Skeletal muscle tissue (tissue), 4 donors: ENCODE results near the gene AMOT. TPM values are rescaled to one million over a fixed set of nuclear protein-coding genes. Genes with fewer than 3 reads are reported as not detected.
A peak's percentile ranks its signal among the peaks of the same experiment; 100 is the strongest.

Source experiments
- H3K27ac ChIP-seq: one replicate; pipeline ENCODE4 v1.7.0; 2013; ENCODE audit warnings: mild to moderate bottlenecking, low read depth, low read length, inconsistent platforms
- H3K27me3 ChIP-seq, 3 donors: one replicate each; pipeline ENCODE4 v1.7.0; 2013; ENCODE audit warnings: low read length in 3 of 3; ENCODE audit not compliant: control insufficient read depth in 3 of 3, insufficient read depth in 3 of 3
- H3K36me3 ChIP-seq, 3 donors: one replicate each; pipeline ENCODE4 v1.7.0; 2013; ENCODE audit warnings: low read length in 3 of 3; ENCODE audit not compliant: control insufficient read depth in 3 of 3, insufficient read depth in 3 of 3
- H3K4me1 ChIP-seq, 3 donors: one replicate each; pipeline ENCODE4 v1.7.0; 2013; ENCODE audit warnings: low read length in 3 of 3, mild to moderate bottlenecking in 3 of 3; ENCODE audit not compliant: control insufficient read depth in 3 of 3, insufficient read depth in 3 of 3
- H3K4me3 ChIP-seq, 3 donors: one replicate each; pipeline ENCODE4 v1.7.0; 2013; ENCODE audit warnings: low read length in 3 of 3
- H3K9ac ChIP-seq, 3 donors: one replicate each; pipeline ENCODE4 v1.7.0; 2013; ENCODE audit warnings: low read length in 3 of 3, mild to moderate bottlenecking in 3 of 3, moderate library complexity in 2 of 3, low read depth in 1 of 3
- H3K9me3 ChIP-seq, 3 donors: one replicate each; pipeline ENCODE4 v1.7.0; 2013; ENCODE audit warnings: low read length in 3 of 3; ENCODE audit not compliant: control insufficient read depth in 3 of 3
- total RNA-seq: library from RNA; depleted of rRNA; stranded (reverse); fragments of >200 nt; gene quantifications from one replicate; pipeline ENCODE4 v1.2.3, GENCODE V29; 2014
- donor health status: Osteomylitis.

Gene AMOT
- total RNA-seq, 1 donor from 2014 or later = 30.8 TPM

DNA sequence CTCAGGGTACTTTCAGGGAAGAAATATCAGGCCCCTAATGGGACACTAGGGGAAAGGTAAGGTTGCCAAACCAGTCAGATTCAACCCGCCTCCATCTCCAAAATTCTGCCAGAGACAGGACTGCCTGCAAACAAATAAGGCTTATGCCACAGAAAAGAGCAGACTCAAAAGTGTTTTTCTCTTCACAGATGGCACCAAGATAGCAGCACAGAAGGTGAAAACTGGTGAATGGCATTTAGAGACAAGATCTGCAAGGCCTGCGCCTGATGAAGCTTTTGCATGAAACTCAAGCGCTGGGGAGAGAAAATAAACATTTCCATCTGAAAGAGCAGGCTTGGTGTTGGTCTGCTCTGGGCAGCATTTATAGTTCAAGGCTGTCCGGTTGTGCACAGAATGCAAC lies 27.9 kb downstream of the AMOT start:
- Histone ChIP-seq H3K4me3 (no peak overlapping the region), H3K36me3 (peaks cover 6 to 24% (median 11%) of the 10 kb centered on the region in 3 donors), H3K27ac (peak overlapping the region; percentile 2), H3K9me3 (no peaks in the 10 kb centered on the region), H3K27me3 (no peaks in the 10 kb centered on the region), H3K4me1 (peaks cover 18 to 21% (median 21%) of the 10 kb centered on the region in 3 donors), H3K9ac (peak overlapping the region in 1 of 3 donors; percentile 2)

DNA sequence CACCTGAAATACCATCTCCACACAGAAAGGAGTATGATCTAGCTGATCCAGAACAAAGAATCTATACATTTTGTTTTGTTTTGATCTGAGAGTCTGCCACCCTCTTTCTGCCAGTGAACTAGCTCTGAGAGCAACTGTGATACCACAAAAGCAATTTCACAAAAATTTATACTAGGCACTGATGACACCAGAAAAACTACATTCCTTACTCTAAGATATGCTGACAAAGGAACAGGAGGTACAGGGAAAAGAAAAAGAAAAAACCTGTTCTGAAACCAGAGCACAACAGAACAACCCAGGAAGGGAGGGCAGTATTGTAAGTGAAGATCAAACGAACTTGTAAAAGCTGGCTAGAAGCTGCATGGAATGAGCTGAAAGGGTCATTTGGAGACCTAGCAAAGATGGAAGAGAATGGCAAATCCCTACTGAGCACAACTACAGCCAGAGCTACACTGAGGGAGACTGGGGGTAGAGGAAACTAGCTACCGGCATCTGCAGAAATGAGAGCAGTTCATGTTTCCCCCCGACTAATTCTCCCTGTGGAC lies 31.9 kb downstream of the AMOT start:
- Histone ChIP-seq H3K27ac (no peak overlapping the region), H3K4me3 (no peak overlapping the region), H3K4me1 (peaks cover 12 to 19% (median 14%) of the 10 kb centered on the region in 3 donors), H3K27me3 (no peaks in the 10 kb centered on the region), H3K9me3 (no peaks in the 10 kb centered on the region), H3K36me3 (peaks cover 5 to 23% (median 6%) of the 10 kb centered on the region in 3 donors), H3K9ac (no peak overlapping the region)

- H3K4me3 ChIP-seq = no peak overlapping the region
- H3K36me3 ChIP-seq = peaks cover 5 to 20% (median 6%) of the 10 kb centered on the region in 3 donors
- no peaks in the 10 kb centered on the region for H3K27me3 ChIP-seq
- H3K9me3 ChIP-seq = no peaks in the 10 kb centered on the region
- no peak overlapping the region for H3K27ac ChIP-seq
- no peak overlapping the region for H3K9ac ChIP-seq
- peaks cover 12 to 19% (median 18%) of the 10 kb centered on the region in 3 donors for H3K4me1 ChIP-seq
Measured at GRCh38 chrX:112808007-112808406, 32.6 kb downstream of the AMOT start.

GRCh38 chrX:112803060-112803459 lies 37.6 kb downstream of the AMOT start:
- Histone ChIP-seq H3K9me3 (no peaks in the 10 kb centered on the region), H3K4me3 (no peak overlapping the region), H3K27ac (peak overlapping the region; percentile 60), H3K27me3 (no peaks in the 10 kb centered on the region), H3K36me3 (peaks cover 0 to 9% (median 0%) of the 10 kb centered on the region in 3 donors), H3K4me1 (peaks cover 5 to 10% (median 8%) of the 10 kb centered on the region in 3 donors), H3K9ac (no peak overlapping the region)

GRCh38 chrX:112802541-112802940 lies 38.1 kb downstream of the AMOT start:
- Histone ChIP-seq H3K9me3 (no peaks in the 10 kb centered on the region), H3K27me3 (no peaks in the 10 kb centered on the region), H3K9ac (no peak overlapping the region), H3K36me3 (peaks cover 0 to 9% (median 0%) of the 10 kb centered on the region in 3 donors), H3K27ac (peak overlapping the region; percentile 60), H3K4me1 (peaks cover 5 to 12% (median 8%) of the 10 kb centered on the region in 3 donors), H3K4me3 (no peak overlapping the region)

DNA sequence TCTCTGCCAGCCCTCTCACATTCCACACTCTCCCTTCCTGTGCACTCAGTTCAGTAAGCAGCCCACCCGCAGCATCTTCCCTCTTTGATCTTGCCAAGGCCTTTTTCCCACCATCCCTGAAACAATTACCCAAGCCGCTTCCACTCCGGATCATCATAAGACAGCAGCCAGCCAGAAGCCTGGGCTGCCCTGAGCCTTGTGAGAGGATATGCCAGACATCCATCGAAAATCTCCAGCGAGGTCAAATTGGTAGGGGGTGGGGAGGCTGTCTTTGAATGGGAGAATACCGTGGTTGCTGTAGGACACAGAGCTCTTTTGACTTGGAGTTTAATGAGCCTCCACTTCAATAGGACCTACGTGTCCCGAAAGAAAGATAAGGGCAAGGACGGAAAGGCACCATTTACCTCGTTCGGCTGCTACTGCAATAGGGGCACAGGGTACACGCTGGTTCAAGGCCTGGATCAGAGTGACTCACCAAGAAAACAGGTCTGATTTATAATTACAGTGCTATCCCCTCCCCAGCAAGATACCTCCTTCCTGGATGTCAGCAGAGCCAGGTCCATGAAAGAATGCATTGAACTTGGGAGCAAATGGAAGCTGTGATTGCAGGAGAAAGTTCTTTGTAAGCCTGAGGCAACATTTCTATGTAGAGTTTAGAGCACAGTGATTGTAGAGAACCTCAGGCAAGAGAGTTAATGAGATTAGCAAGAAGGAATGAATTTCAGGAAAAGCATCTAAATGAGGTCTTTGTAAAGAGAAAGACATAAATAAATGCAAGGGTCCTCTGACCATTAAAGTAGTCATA lies 39.5 kb downstream of the AMOT start:
- peak overlapping the region; percentile 60 for H3K27ac ChIP-seq
- no peak overlapping the region for H3K9ac ChIP-seq
- H3K36me3 ChIP-seq = peaks cover 0 to 9% (median 0%) of the 10 kb centered on the region in 3 donors
- no peaks in the 10 kb centered on the region for H3K9me3 ChIP-seq
- H3K4me1 ChIP-seq = peaks cover 5 to 14% (median 8%) of the 10 kb centered on the region in 3 donors
- no peaks in the 10 kb centered on the region for H3K27me3 ChIP-seq
- no peak overlapping the region for H3K4me3 ChIP-seq

DNA sequence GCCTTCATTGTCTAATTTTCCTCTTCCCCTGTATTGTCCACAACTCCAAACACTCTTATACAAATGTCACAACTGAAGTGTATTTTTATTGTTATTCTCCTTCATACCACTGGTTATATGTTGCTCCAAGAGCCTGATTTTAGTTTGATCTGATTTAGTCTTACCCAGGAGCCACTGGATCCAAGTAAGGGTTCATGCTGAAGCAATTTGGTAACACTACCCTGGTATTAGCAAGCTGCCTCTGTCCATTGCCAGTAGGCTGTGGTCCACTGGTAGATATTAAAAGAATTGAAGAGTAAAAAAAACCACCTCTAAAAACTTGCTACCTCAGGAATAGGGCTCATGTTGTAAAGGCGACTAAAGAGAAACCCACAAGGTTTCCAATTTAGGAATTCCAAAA lies 41.2 kb downstream of the AMOT start:
- H3K4me1 ChIP-seq = peaks cover 5 to 16% (median 12%) of the 10 kb centered on the region in 3 donors
- H3K4me3 ChIP-seq = no peak overlapping the region
- H3K9me3 ChIP-seq = no peaks in the 10 kb centered on the region
- H3K36me3 ChIP-seq = peaks cover 0 to 6% (median 0%) of the 10 kb centered on the region in 3 donors
- no peaks in the 10 kb centered on the region for H3K27me3 ChIP-seq
- H3K9ac ChIP-seq = no peak overlapping the region
- peak overlapping the region; percentile 76 for H3K27ac ChIP-seq

GRCh38 chrX:112798736-112799135 lies 41.9 kb downstream of the AMOT start:
- Histone ChIP-seq H3K4me3 (no peak overlapping the region), H3K27ac (peak overlapping the region; percentile 76), H3K4me1 (peaks cover 10 to 16% (median 12%) of the 10 kb centered on the region in 3 donors), H3K9ac (no peak overlapping the region), H3K9me3 (no peaks in the 10 kb centered on the region), H3K27me3 (no peaks in the 10 kb centered on the region), H3K36me3 (peaks cover 0 to 3% (median 0%) of the 10 kb centered on the region in 3 donors)

- no peaks in the 10 kb centered on the region for H3K9me3 ChIP-seq
- H3K27me3 ChIP-seq = peaks cover 0 to 2% (median 0%) of the 10 kb centered on the region in 3 donors
- H3K36me3 ChIP-seq = peaks cover 3 to 18% (median 12%) of the 10 kb centered on the region in 3 donors
- peaks cover 14 to 30% (median 21%) of the 10 kb centered on the region in 3 donors for H3K4me1 ChIP-seq
- H3K4me3 ChIP-seq = no peak overlapping the region
- H3K27ac ChIP-seq = no peak overlapping the region
- H3K9ac ChIP-seq = no peak overlapping the region
Measured at GRCh38 chrX:112789931-112790330, 50.7 kb downstream of the AMOT start.

- Histone ChIP-seq H3K9me3 (no peaks in the 10 kb centered on the region), H3K27me3 (peaks cover 0 to 2% (median 0%) of the 10 kb centered on the region in 3 donors), H3K36me3 (peaks cover 4 to 18% (median 9%) of the 10 kb centered on the region in 3 donors), H3K4me1 (peaks cover 18 to 29% (median 27%) of the 10 kb centered on the region in 3 donors), H3K4me3 (no peak overlapping the region), H3K9ac (no peak overlapping the region), H3K27ac (no peak overlapping the region)
Measured at GRCh38 chrX:112786076-112786475, 54.6 kb downstream of the AMOT start.
